Glutamatergic neuron (in vitro differentiated cells): ENCODE measurements around the gene HSPA13. TPM values are rescaled to one million over a fixed set of nuclear protein-coding genes. Genes with fewer than 3 reads are reported as not detected.

Source experiments
- total RNA-seq: library from RNA; stranded (reverse); fragmentation: NEBNext Ultra II Directional; extraction: Animal tissue kit (Norgen Biotek cat#: 25700); gene quantifications from one replicate; pipeline ENCODE4 v1.2.1, GENCODE V29; 2021; ENCODE audit not compliant: unreplicated experiment

Gene HSPA13
- total RNA-seq, 1 donor from 2014 or later, result 59.3 TPM

Other genes with a start within 250 kb of the HSPA13 start
- gene LIPI, start 172.2 kb downstream of the HSPA13 start, total RNA-seq, result not detected
- gene RBM11, start 167.0 kb downstream of the HSPA13 start, total RNA-seq, result 2.7 TPM
- gene SAMSN1, start 163.2 kb upstream of the HSPA13 start, total RNA-seq, result 28.3 TPM